Peyer's patch (tissue), 4 donors: Measurements from ENCODE around the gene ERICH6B.

Experiments
- POLR2A ChIP-seq, 2 donors: fragments of 450-650 bp; IDR thresholded peaks; one replicate each; pipeline ENCODE4 v1.5.1; 2017; ENCODE audit warnings: antibody characterized with exemption in 2 of 2, mild to moderate bottlenecking in 2 of 2, moderate library complexity in 2 of 2
- TF ChIP-seq, protein P1 (sequence below), 6 experiments: fragments of 450-650 bp in 4 of 6; fragments of 200-600 bp in 2 of 6; sonication (generic) in 1 of 6; IDR thresholded peaks; one replicate each; pipeline ENCODE4 v1.5.1; 2017 to 2019; ENCODE audit warnings: antibody characterized with exemption in 6 of 6, mild to moderate bottlenecking in 3 of 6, moderate library complexity in 1 of 6

DNA sequence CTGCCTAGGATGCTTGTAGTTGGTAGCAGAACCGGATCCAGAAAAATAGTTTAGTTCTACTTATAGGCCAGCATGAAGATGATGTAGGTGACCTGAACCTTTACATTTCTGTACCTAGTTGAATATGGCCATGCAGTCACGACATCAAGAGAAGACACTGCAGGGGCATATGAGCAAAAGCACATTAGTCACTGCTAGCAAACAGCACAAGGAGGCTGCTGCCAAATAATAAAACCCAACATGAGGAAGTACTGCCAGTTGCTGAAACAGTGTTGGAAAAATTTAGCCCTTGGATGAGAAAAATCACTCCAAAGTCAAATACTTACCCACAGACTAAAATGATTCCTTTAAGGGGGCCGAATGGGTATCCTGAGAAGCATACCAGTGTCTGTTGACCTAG lies 20.8 kb downstream of the ERICH6B start:
- TF ChIP-seq, protein P1, sequence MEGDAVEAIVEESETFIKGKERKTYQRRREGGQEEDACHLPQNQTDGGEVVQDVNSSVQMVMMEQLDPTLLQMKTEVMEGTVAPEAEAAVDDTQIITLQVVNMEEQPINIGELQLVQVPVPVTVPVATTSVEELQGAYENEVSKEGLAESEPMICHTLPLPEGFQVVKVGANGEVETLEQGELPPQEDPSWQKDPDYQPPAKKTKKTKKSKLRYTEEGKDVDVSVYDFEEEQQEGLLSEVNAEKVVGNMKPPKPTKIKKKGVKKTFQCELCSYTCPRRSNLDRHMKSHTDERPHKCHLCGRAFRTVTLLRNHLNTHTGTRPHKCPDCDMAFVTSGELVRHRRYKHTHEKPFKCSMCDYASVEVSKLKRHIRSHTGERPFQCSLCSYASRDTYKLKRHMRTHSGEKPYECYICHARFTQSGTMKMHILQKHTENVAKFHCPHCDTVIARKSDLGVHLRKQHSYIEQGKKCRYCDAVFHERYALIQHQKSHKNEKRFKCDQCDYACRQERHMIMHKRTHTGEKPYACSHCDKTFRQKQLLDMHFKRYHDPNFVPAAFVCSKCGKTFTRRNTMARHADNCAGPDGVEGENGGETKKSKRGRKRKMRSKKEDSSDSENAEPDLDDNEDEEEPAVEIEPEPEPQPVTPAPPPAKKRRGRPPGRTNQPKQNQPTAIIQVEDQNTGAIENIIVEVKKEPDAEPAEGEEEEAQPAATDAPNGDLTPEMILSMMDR (IDR thresholded peaks at IDR 0.05) = no peak
- no peak for TF ChIP-seq POLR2A (IDR thresholded peaks at IDR 0.05)
